Kidney epithelial cell (primary cell): Measurements from ENCODE around the gene KCNIP1. TPM values are rescaled to one million over a fixed set of nuclear protein-coding genes. Genes with fewer than 3 reads are reported as not detected.
"Not testable (repeated sequence)": the region's sequence is repeated elsewhere in the genome, so short reads cannot be mapped to it uniquely, and the experiment has no call there.

ENCODE experiments used
- DNase-seq: peaks from one replicate; pipeline ENCODE4 v3.0.0-alpha.2; 2010; ENCODE audit warnings: low read depth
- H3K27me3 ChIP-seq: 2 replicates; pipeline ENCODE4 v1.6.0; 2011; ENCODE audit warnings: low read length; ENCODE audit not compliant: control insufficient read depth, insufficient read depth
- H3K36me3 ChIP-seq: 2 replicates; pipeline ENCODE4 v1.5.1; 2011; ENCODE audit warnings: low read length; ENCODE audit not compliant: control insufficient read depth, insufficient read depth
- H3K4me3 ChIP-seq: 2 replicates; pipeline ENCODE4 v1.5.1; 2011; ENCODE audit warnings: low read depth, mild to moderate bottlenecking, control low read depth, low read length
- CTCF ChIP-seq: IDR thresholded peaks from 2 replicates; pipeline ENCODE4 v1.5.1; 2011; ENCODE audit warnings: mild to moderate bottlenecking, moderate library complexity, low read length, control low read depth, inconsistent platforms; ENCODE audit not compliant: insufficient read depth, poor library complexity, severe bottlenecking
- total RNA-seq: library from RNA; depleted of rRNA; stranded (reverse); fragments of >200 nt; gene quantifications from 2 replicates; pipeline ENCODE4 v1.2.3, GENCODE V29; 2015

The KCNIP1 gene
- total RNA-seq, 1 donor from 2014 or later = 3.4 TPM

- TF ChIP-seq CTCF = no peak
- Histone ChIP-seq H3K27me3 (no peaks in the 10 kb centered on the region), H3K4me3 (no peak overlapping the region), H3K36me3 (no peaks in the 10 kb centered on the region)
- no peak for DNase-seq
Observed at GRCh38 chr5:170541146-170541769, 37.4 kb downstream of the KCNIP1 start.

- no peak for DNase-seq
- H3K4me3 ChIP-seq = no peak overlapping the region
- H3K27me3 ChIP-seq = no peaks in the 10 kb centered on the region
- no peak for TF ChIP-seq CTCF
- no peaks in the 10 kb centered on the region for H3K36me3 ChIP-seq
Observed at GRCh38 chr5:170542691-170543293, 39.0 kb downstream of the KCNIP1 start.

GRCh38 chr5:170545313-170545712 lies 41.5 kb downstream of the KCNIP1 start:
- DNase-seq = no peak
- Histone ChIP-seq H3K4me3 (no peak overlapping the region), H3K27me3 (no peaks in the 10 kb centered on the region), H3K36me3 (no peaks in the 10 kb centered on the region)
- TF ChIP-seq CTCF = no peak

- no peaks in the 10 kb centered on the region for H3K36me3 ChIP-seq
- no peak for TF ChIP-seq CTCF
- H3K4me3 ChIP-seq = no peak overlapping the region
- H3K27me3 ChIP-seq = no peaks in the 10 kb centered on the region
- no peak for DNase-seq
Observed at GRCh38 chr5:170545811-170546210, 42.0 kb downstream of the KCNIP1 start.

GRCh38 chr5:170546282-170546681 lies 42.5 kb downstream of the KCNIP1 start:
- H3K27me3 ChIP-seq = no peaks in the 10 kb centered on the region
- TF ChIP-seq CTCF = no peak
- DNase-seq = no peak
- H3K36me3 ChIP-seq = no peaks in the 10 kb centered on the region
- no peak overlapping the region for H3K4me3 ChIP-seq

- not testable (repeated sequence) for H3K27me3 ChIP-seq, DNase-seq, H3K4me3 ChIP-seq, H3K36me3 ChIP-seq
Observed at GRCh38 chr5:170550382-170550781, 46.6 kb downstream of the KCNIP1 start.
